Measurements from ENCODE around the gene SV2B. TPM values are rescaled to one million over a fixed set of nuclear protein-coding genes. Genes with fewer than 3 reads are reported as not detected.

SV2B gene
- total RNA-seq, 1 donor from 2014 or later, result not detected

- Histone ChIP-seq H3K9me3 (ENCODE audit: insufficient read depth, low read depth, low read length) (no peaks in the 10 kb centered on the region), H3K4me1 (ENCODE audit: insufficient read depth, low read length) (no peaks in the 10 kb centered on the region), H2AFZ (ENCODE audit: low read depth, low read length) (no peak overlapping the region), H3K4me2 (ENCODE audit: low read length) (no peak overlapping the region), H3K36me3 (ENCODE audit: insufficient read depth, low read length) (no peaks in the 10 kb centered on the region), H3K4me3 (ENCODE audit: insufficient read depth, low read depth, low read length) (no peak overlapping the region), H4K20me1 (ENCODE audit: insufficient read depth, low read length) (no peaks in the 10 kb centered on the region), H3K27me3 (ENCODE audit: insufficient read depth, low read length) (no peaks in the 10 kb centered on the region), H3K27ac (ENCODE audit: low read depth, low read length) (no peak overlapping the region), H3K9ac (ENCODE audit: low read length) (no peak overlapping the region), H3K79me2 (ENCODE audit: insufficient read depth, low read length) (no peaks in the 10 kb centered on the region)
- no peaks in the 10 kb centered on the region for H3K27me3 Mint-ChIP-seq (ENCODE audit: low read depth, unreplicated experiment)
- no peak overlapping the region for H3K4me3 Mint-ChIP-seq (ENCODE audit: unreplicated experiment)
- no peaks in the 10 kb centered on the region for H3K36me3 Mint-ChIP-seq (ENCODE audit: low read depth, unreplicated experiment)
- FAIRE-seq, result no peak
- no peak for DNase-seq (ENCODE audit: low read depth)
- peaks cover 5% of the 10 kb centered on the region for H3K9me3 Mint-ChIP-seq (ENCODE audit: unreplicated experiment)
- no peak overlapping the region for H3K27ac Mint-ChIP-seq (ENCODE audit: unreplicated experiment)
- H3K4me1 Mint-ChIP-seq (ENCODE audit: low read depth, unreplicated experiment), result no peaks in the 10 kb centered on the region
- no peak for TF ChIP-seq EZH2 (IDR thresholded peaks at IDR 0.05; ENCODE audit: insufficient read depth, low read length)
- TF ChIP-seq, protein P1, sequence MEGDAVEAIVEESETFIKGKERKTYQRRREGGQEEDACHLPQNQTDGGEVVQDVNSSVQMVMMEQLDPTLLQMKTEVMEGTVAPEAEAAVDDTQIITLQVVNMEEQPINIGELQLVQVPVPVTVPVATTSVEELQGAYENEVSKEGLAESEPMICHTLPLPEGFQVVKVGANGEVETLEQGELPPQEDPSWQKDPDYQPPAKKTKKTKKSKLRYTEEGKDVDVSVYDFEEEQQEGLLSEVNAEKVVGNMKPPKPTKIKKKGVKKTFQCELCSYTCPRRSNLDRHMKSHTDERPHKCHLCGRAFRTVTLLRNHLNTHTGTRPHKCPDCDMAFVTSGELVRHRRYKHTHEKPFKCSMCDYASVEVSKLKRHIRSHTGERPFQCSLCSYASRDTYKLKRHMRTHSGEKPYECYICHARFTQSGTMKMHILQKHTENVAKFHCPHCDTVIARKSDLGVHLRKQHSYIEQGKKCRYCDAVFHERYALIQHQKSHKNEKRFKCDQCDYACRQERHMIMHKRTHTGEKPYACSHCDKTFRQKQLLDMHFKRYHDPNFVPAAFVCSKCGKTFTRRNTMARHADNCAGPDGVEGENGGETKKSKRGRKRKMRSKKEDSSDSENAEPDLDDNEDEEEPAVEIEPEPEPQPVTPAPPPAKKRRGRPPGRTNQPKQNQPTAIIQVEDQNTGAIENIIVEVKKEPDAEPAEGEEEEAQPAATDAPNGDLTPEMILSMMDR (IDR thresholded peaks at IDR 0.05; ENCODE audit: insufficient read depth, low read depth, low read length), result no peak
Measured at GRCh38 chr15:91294344-91294743, 194.3 kb downstream of the SV2B start.

- no peak for DNase-seq (ENCODE audit: low read depth)
- Histone ChIP-seq H3K4me2 (ENCODE audit: low read length) (no peak overlapping the region), H3K4me3 (ENCODE audit: insufficient read depth, low read depth, low read length) (no peak overlapping the region), H3K4me1 (ENCODE audit: insufficient read depth, low read length) (no peaks in the 10 kb centered on the region), H3K36me3 (ENCODE audit: insufficient read depth, low read length) (no peaks in the 10 kb centered on the region), H3K27ac (ENCODE audit: low read depth, low read length) (no peak overlapping the region), H3K27me3 (ENCODE audit: insufficient read depth, low read length) (no peaks in the 10 kb centered on the region), H3K9ac (ENCODE audit: low read length) (no peak overlapping the region), H2AFZ (ENCODE audit: low read depth, low read length) (no peak overlapping the region), H4K20me1 (ENCODE audit: insufficient read depth, low read length) (no peaks in the 10 kb centered on the region), H3K9me3 (ENCODE audit: insufficient read depth, low read depth, low read length) (no peaks in the 10 kb centered on the region), H3K79me2 (ENCODE audit: insufficient read depth, low read length) (no peaks in the 10 kb centered on the region)
- Mint-ChIP-seq H3K4me1 (ENCODE audit: low read depth, unreplicated experiment) (no peaks in the 10 kb centered on the region), H3K27me3 (ENCODE audit: low read depth, unreplicated experiment) (no peaks in the 10 kb centered on the region), H3K9me3 (ENCODE audit: unreplicated experiment) (peaks cover 5% of the 10 kb centered on the region), H3K4me3 (ENCODE audit: unreplicated experiment) (no peak overlapping the region), H3K36me3 (ENCODE audit: low read depth, unreplicated experiment) (no peaks in the 10 kb centered on the region), H3K27ac (ENCODE audit: unreplicated experiment) (no peak overlapping the region)
- no peak for FAIRE-seq
- TF ChIP-seq, protein P1 (IDR thresholded peaks at IDR 0.05; ENCODE audit: insufficient read depth, low read depth, low read length), result no peak
- TF ChIP-seq EZH2 (IDR thresholded peaks at IDR 0.05; ENCODE audit: insufficient read depth, low read length), result no peak
Measured at GRCh38 chr15:91294795-91295194, 194.7 kb downstream of the SV2B start.

DNA sequence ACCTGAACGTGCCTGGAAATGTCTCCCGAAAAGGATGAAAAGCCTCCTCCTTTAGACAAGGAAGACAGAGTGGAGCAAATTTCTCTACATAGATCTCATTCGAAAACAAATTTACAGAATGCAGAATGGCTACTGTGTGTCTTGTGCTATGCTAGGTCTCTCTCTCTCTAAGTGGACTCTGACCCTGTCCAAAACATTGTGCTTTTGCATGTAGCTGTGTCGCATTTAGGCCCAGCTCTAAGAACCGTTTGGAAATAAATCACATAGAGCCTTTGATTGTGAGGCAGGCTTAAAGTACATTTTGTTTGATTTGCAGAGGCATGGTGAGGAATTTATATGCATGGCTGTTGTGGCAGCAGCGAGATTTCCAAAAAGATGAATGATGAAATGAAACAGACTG is 198.0 kb downstream of the SV2B start:
- Histone ChIP-seq H3K27me3 (ENCODE audit: insufficient read depth, low read length) (no peaks in the 10 kb centered on the region), H4K20me1 (ENCODE audit: insufficient read depth, low read length) (no peaks in the 10 kb centered on the region), H3K36me3 (ENCODE audit: insufficient read depth, low read length) (no peaks in the 10 kb centered on the region), H3K4me3 (ENCODE audit: insufficient read depth, low read depth, low read length) (no peak overlapping the region), H3K27ac (ENCODE audit: low read depth, low read length) (no peak overlapping the region), H3K79me2 (ENCODE audit: insufficient read depth, low read length) (no peaks in the 10 kb centered on the region), H3K9me3 (ENCODE audit: insufficient read depth, low read depth, low read length) (no peaks in the 10 kb centered on the region), H2AFZ (ENCODE audit: low read depth, low read length) (no peak overlapping the region), H3K9ac (ENCODE audit: low read length) (no peak overlapping the region), H3K4me2 (ENCODE audit: low read length) (no peak overlapping the region), H3K4me1 (ENCODE audit: insufficient read depth, low read length) (no peaks in the 10 kb centered on the region)
- DNase-seq (ENCODE audit: low read depth), result no peak
- peaks cover 5% of the 10 kb centered on the region for H3K27me3 Mint-ChIP-seq (ENCODE audit: low read depth, unreplicated experiment)
- TF ChIP-seq, protein P1 (IDR thresholded peaks at IDR 0.05; ENCODE audit: insufficient read depth, low read depth, low read length), result no peak
- no peak for TF ChIP-seq EZH2 (IDR thresholded peaks at IDR 0.05; ENCODE audit: insufficient read depth, low read length)
- H3K9me3 Mint-ChIP-seq (ENCODE audit: unreplicated experiment), result peaks cover 5% of the 10 kb centered on the region
- no peak overlapping the region for H3K4me3 Mint-ChIP-seq (ENCODE audit: unreplicated experiment)
- H3K4me1 Mint-ChIP-seq (ENCODE audit: low read depth, unreplicated experiment), result no peaks in the 10 kb centered on the region
- H3K36me3 Mint-ChIP-seq (ENCODE audit: low read depth, unreplicated experiment), result no peaks in the 10 kb centered on the region
- FAIRE-seq, result no peak
- no peak overlapping the region for H3K27ac Mint-ChIP-seq (ENCODE audit: unreplicated experiment)

All from astrocyte (in vitro differentiated cells and primary cell).